ENCODE results near the gene EEF1AKMT4.
A peak's percentile ranks its signal among the peaks of the same experiment; 100 is the strongest.

Gene EEF1AKMT4

GRCh38 chr3:184298759-184299487 lies 49.5 kb downstream of the EEF1AKMT4 start, which contains the start of gene PSMD2:
TSS of gene PSMD2 (plus strand) at chr3:184299241. CDS start at chr3:184299267, 26 bp downstream.
- peak; percentile 99 for DNase-seq (ENCODE audit: low spot score)

- DNase-seq (ENCODE audit: low spot score) = peak; percentile 22
Observed at GRCh38 chr3:184299488-184300377, 50.3 kb downstream of the EEF1AKMT4 start.

GRCh38 chr3:184300378-184300720 lies 50.9 kb downstream of the EEF1AKMT4 start:
- peak; percentile 6 for DNase-seq (ENCODE audit: low spot score)

- DNase-seq (ENCODE audit: low spot score) = no peak
Observed at GRCh38 chr3:184305577-184305976, 56.1 kb downstream of the EEF1AKMT4 start.

GRCh38 chr3:184306341-184306972 lies 57.0 kb downstream of the EEF1AKMT4 start:
- DNase-seq (ENCODE audit: low spot score) = no peak

GRCh38 chr3:184307915-184308314 lies 58.4 kb downstream of the EEF1AKMT4 start:
- no peak for DNase-seq (ENCODE audit: low spot score)

Data from AG20443 (cell line).